Amniotic epithelial cell (primary cell): ENCODE data around the gene BCKDK.

Source experiments
- DNase-seq: peaks from one replicate; pipeline ENCODE4 v3.0.0-alpha.2; 2010; ENCODE audit warnings: low read depth

The BCKDK gene

GRCh38 chr16:31094424-31095120 lies 13.6 kb upstream of the BCKDK start, which contains the start of gene VKORC1:
TSS of gene VKORC1 (minus strand) at chr16:31094797. CDS start at chr16:31094729, 68 bp downstream.
- peak; percentile 98 for DNase-seq

GRCh38 chr16:31099860-31100638 lies 8.1 kb upstream of the BCKDK start:
- DNase-seq, result peak; percentile 50

- peak; percentile 55 for DNase-seq
Measured at GRCh38 chr16:31100876-31101641, 7.1 kb upstream of the BCKDK start.

- DNase-seq, result peak; percentile 74
Measured at GRCh38 chr16:31105677-31106213, 2.4 kb upstream of the BCKDK start.

GRCh38 chr16:31106509-31107464 lies 1.4 kb upstream of the BCKDK start:
- DNase-seq, result no peak

GRCh38 chr16:31107465-31107867 lies 720 bp upstream of the BCKDK start:
- no peak for DNase-seq

GRCh38 chr16:31108794-31109558 lies 790 bp downstream of the BCKDK start:
- no peak for DNase-seq

GRCh38 chr16:31109622-31110021 lies 1.4 kb downstream of the BCKDK start:
- DNase-seq, result no peak

- no peak for DNase-seq
Measured at GRCh38 chr16:31110106-31111034, 2.2 kb downstream of the BCKDK start.

- no peak for DNase-seq
Measured at GRCh38 chr16:31111881-31112466, 3.8 kb downstream of the BCKDK start.

- no peak for DNase-seq
Measured at GRCh38 chr16:31112711-31113110, 4.5 kb downstream of the BCKDK start.

GRCh38 chr16:31113121-31114120 lies 5.2 kb downstream of the BCKDK start:
- no peak for DNase-seq

- DNase-seq, result peak; percentile 86
Measured at GRCh38 chr16:31114468-31114867, 6.3 kb downstream of the BCKDK start.

GRCh38 chr16:31117384-31118222 lies 9.4 kb downstream of the BCKDK start, which contains the start of gene KAT8:
TSS of gene KAT8 (plus strand) at chr16:31117664. CDS start at chr16:31117682, 18 bp downstream.
- DNase-seq, result peak; percentile 99

GRCh38 chr16:31118223-31119155 lies 10.3 kb downstream of the BCKDK start:
- DNase-seq, result peak; percentile 98
